PC-3 (cell line): ENCODE data around the gene LHFPL5.

Experiments
- EZH2phosphoT487 ChIP-seq: fragments of 300-600 bp; sonication (generic); IDR thresholded peaks from 2 replicates; pipeline ENCODE4 v1.6.1; 2018; ENCODE audit warnings: mild to moderate bottlenecking, antibody characterized with exemption, low read length, borderline replicate concordance
- TF ChIP-seq, protein P1 (sequence below): fragments of 300-600 bp; sonication (generic); conservative IDR thresholded peaks from 2 replicates; pipeline ENCODE4 v1.5.1; 2017; ENCODE audit warnings: antibody characterized with exemption, low read depth, mild to moderate bottlenecking, low read length

DNA sequence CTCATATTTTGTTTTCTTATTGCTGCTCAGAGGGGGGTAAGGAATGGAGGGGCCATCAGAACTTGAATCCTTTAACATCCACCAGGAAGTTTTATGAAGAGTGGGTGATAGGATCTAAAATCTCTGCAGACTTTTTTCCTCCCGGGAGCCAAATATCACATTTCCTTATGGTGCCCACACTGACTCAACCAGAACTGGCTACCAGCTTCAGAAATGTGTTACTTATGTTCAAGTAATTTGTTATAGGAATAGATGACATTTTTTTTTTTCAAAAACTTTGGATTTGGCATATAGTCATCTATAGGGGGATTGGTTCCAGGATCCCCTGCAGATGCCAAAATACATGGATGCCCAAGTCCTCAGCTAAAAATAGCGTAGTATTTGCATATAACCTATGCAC, 18.4 kb downstream of the LHFPL5 start:
- TF ChIP-seq, protein P1, sequence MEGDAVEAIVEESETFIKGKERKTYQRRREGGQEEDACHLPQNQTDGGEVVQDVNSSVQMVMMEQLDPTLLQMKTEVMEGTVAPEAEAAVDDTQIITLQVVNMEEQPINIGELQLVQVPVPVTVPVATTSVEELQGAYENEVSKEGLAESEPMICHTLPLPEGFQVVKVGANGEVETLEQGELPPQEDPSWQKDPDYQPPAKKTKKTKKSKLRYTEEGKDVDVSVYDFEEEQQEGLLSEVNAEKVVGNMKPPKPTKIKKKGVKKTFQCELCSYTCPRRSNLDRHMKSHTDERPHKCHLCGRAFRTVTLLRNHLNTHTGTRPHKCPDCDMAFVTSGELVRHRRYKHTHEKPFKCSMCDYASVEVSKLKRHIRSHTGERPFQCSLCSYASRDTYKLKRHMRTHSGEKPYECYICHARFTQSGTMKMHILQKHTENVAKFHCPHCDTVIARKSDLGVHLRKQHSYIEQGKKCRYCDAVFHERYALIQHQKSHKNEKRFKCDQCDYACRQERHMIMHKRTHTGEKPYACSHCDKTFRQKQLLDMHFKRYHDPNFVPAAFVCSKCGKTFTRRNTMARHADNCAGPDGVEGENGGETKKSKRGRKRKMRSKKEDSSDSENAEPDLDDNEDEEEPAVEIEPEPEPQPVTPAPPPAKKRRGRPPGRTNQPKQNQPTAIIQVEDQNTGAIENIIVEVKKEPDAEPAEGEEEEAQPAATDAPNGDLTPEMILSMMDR, result no peak
- no peak for TF ChIP-seq EZH2phosphoT487
